Stimulated activated CD4-positive, alpha-beta T cell treated with anti-CD3 and anti-CD28 coated beads, TNF-alpha, amount 100 ng/mL, for 4 hours (primary cell): Measurements from ENCODE around the gene ABTB1.
"Not testable (repeated sequence)": the region's sequence is repeated elsewhere in the genome, so short reads cannot be mapped to it uniquely, and the experiment has no call there.

Source experiments
- DNase-seq, 3 experiments: peaks; one replicate each; pipeline ENCODE4 v3.0.0-alpha.2; 2020; ENCODE audit warnings: low read depth in 3 of 3

Gene ABTB1

GRCh38 chr3:127702151-127702578, 29.4 kb downstream of the ABTB1 start:
- DNase-seq = no peak

- DNase-seq = not testable (repeated sequence)
Observed at GRCh38 chr3:127704840-127705239, 32.1 kb downstream of the ABTB1 start.

GRCh38 chr3:127706312-127706711, 33.6 kb downstream of the ABTB1 start:
- no peak for DNase-seq

GRCh38 chr3:127706785-127707351, 34.1 kb downstream of the ABTB1 start:
- DNase-seq = no peak

GRCh38 chr3:127707851-127708411, 35.2 kb downstream of the ABTB1 start:
- no peak for DNase-seq

- DNase-seq = no peak
Observed at GRCh38 chr3:127708837-127709236, 36.1 kb downstream of the ABTB1 start.

- DNase-seq = no peak
Observed at GRCh38 chr3:127709320-127710060, 36.7 kb downstream of the ABTB1 start.

GRCh38 chr3:127710155-127710941, 37.6 kb downstream of the ABTB1 start:
- no peak for DNase-seq

GRCh38 chr3:127711021-127711695, 38.4 kb downstream of the ABTB1 start:
- no peak for DNase-seq

GRCh38 chr3:127711896-127712295, 39.1 kb downstream of the ABTB1 start:
- no peak for DNase-seq

- DNase-seq = no peak
Observed at GRCh38 chr3:127712461-127712860, 39.7 kb downstream of the ABTB1 start.

GRCh38 chr3:127712881-127713771, 40.4 kb downstream of the ABTB1 start:
- DNase-seq = no peak

GRCh38 chr3:127714125-127714571, 41.4 kb downstream of the ABTB1 start:
- no peak for DNase-seq

GRCh38 chr3:127714866-127715265, 42.1 kb downstream of the ABTB1 start:
- DNase-seq = no peak

- DNase-seq = no peak
Observed at GRCh38 chr3:127715532-127715931, 42.8 kb downstream of the ABTB1 start.

- DNase-seq = no peak
Observed at GRCh38 chr3:127716384-127716783, 43.6 kb downstream of the ABTB1 start.

GRCh38 chr3:127717357-127718244, 44.8 kb downstream of the ABTB1 start:
- DNase-seq = no peak

- no peak for DNase-seq
Observed at GRCh38 chr3:127718245-127718915, 45.6 kb downstream of the ABTB1 start.

- no peak for DNase-seq
Observed at GRCh38 chr3:127718916-127719290, 46.2 kb downstream of the ABTB1 start.
